ENCODE results near the gene CBX7. TPM values are rescaled to one million over a fixed set of nuclear protein-coding genes. Genes with fewer than 3 reads are reported as not detected.

The CBX7 gene
- total RNA-seq, 1 donor = 14.5 TPM

GRCh38 chr22:39136317-39136716 is 16.2 kb downstream of the CBX7 start:
- Histone ChIP-seq H3K27ac (ENCODE audit: low read depth, low read length) (no peak overlapping the region), H4K20me1 (ENCODE audit: insufficient read depth, low read length) (peaks cover 6% of the 10 kb centered on the region), H2AFZ (ENCODE audit: low read length) (no peak overlapping the region), H3K27me3 (ENCODE audit: insufficient read depth, low read length) (no peaks in the 10 kb centered on the region), H3K9me3 (ENCODE audit: low read depth, low read length) (no peaks in the 10 kb centered on the region), H3K4me2 (ENCODE audit: insufficient read depth, low read length) (no peak overlapping the region), H3K79me2 (ENCODE audit: insufficient read depth, low read length) (no peaks in the 10 kb centered on the region), H3K4me1 (ENCODE audit: insufficient read depth, low read length) (peaks cover 4% of the 10 kb centered on the region), H3K36me3 (ENCODE audit: insufficient read depth, low read length) (no peaks in the 10 kb centered on the region), H3K4me3 (ENCODE audit: insufficient read depth, low read length) (no peak overlapping the region)
- peak; percentile 62 for DNase-seq (ENCODE audit: insufficient read length, low spot score, missing footprints)
- TF ChIP-seq CTCF (IDR thresholded peaks at IDR 0.05; ENCODE audit: extremely low read depth, low read depth, low read length) = no peak

GRCh38 chr22:39135092-39135896 is 17.2 kb downstream of the CBX7 start:
- Histone ChIP-seq H3K4me2 (ENCODE audit: insufficient read depth, low read length) (no peak overlapping the region), H3K27ac (ENCODE audit: low read depth, low read length) (no peak overlapping the region), H3K27me3 (ENCODE audit: insufficient read depth, low read length) (no peaks in the 10 kb centered on the region), H3K4me3 (ENCODE audit: insufficient read depth, low read length) (no peak overlapping the region), H3K36me3 (ENCODE audit: insufficient read depth, low read length) (no peaks in the 10 kb centered on the region), H3K4me1 (ENCODE audit: insufficient read depth, low read length) (peaks cover 5% of the 10 kb centered on the region), H3K9me3 (ENCODE audit: low read depth, low read length) (no peaks in the 10 kb centered on the region), H4K20me1 (ENCODE audit: insufficient read depth, low read length) (peaks cover 6% of the 10 kb centered on the region), H3K79me2 (ENCODE audit: insufficient read depth, low read length) (no peaks in the 10 kb centered on the region), H2AFZ (ENCODE audit: low read length) (no peak overlapping the region)
- peak; percentile 44 for TF ChIP-seq CTCF (IDR thresholded peaks at IDR 0.05; ENCODE audit: extremely low read depth, low read depth, low read length)
- DNase-seq (ENCODE audit: insufficient read length, low spot score, missing footprints) = peak; percentile 88

GRCh38 chr22:39134366-39135091 is 18.0 kb downstream of the CBX7 start:
- Histone ChIP-seq H3K36me3 (ENCODE audit: insufficient read depth, low read length) (no peaks in the 10 kb centered on the region), H3K27ac (ENCODE audit: low read depth, low read length) (no peak overlapping the region), H3K9me3 (ENCODE audit: low read depth, low read length) (no peaks in the 10 kb centered on the region), H3K4me3 (ENCODE audit: insufficient read depth, low read length) (no peak overlapping the region), H3K4me2 (ENCODE audit: insufficient read depth, low read length) (no peak overlapping the region), H2AFZ (ENCODE audit: low read length) (no peak overlapping the region), H3K4me1 (ENCODE audit: insufficient read depth, low read length) (peaks cover 5% of the 10 kb centered on the region), H3K79me2 (ENCODE audit: insufficient read depth, low read length) (no peaks in the 10 kb centered on the region), H4K20me1 (ENCODE audit: insufficient read depth, low read length) (peaks cover 6% of the 10 kb centered on the region), H3K27me3 (ENCODE audit: insufficient read depth, low read length) (no peaks in the 10 kb centered on the region)
- peak; percentile 61 for DNase-seq (ENCODE audit: insufficient read length, low spot score, missing footprints)
- TF ChIP-seq CTCF (IDR thresholded peaks at IDR 0.05; ENCODE audit: extremely low read depth, low read depth, low read length) = no peak

- DNase-seq (ENCODE audit: insufficient read length, low spot score, missing footprints) = peak; percentile 63
- H3K4me3 ChIP-seq (ENCODE audit: insufficient read depth, low read length) = no peak overlapping the region
- no peaks in the 10 kb centered on the region for H3K36me3 ChIP-seq (ENCODE audit: insufficient read depth, low read length)
Observed at GRCh38 chr22:39133871-39134270, 18.6 kb downstream of the CBX7 start.

More at GRCh38 chr22:39133871-39134270, 18.6 kb downstream of the CBX7 start:
- Histone ChIP-seq H3K27me3 (ENCODE audit: insufficient read depth, low read length) (no peaks in the 10 kb centered on the region), H3K4me1 (ENCODE audit: insufficient read depth, low read length) (peaks cover 5% of the 10 kb centered on the region), H3K27ac (ENCODE audit: low read depth, low read length) (no peak overlapping the region), H4K20me1 (ENCODE audit: insufficient read depth, low read length) (peaks cover 6% of the 10 kb centered on the region), H3K9me3 (ENCODE audit: low read depth, low read length) (no peaks in the 10 kb centered on the region), H3K4me2 (ENCODE audit: insufficient read depth, low read length) (no peak overlapping the region), H3K79me2 (ENCODE audit: insufficient read depth, low read length) (no peaks in the 10 kb centered on the region), H2AFZ (ENCODE audit: low read length) (no peak overlapping the region)
- no peak for TF ChIP-seq CTCF (IDR thresholded peaks at IDR 0.05; ENCODE audit: extremely low read depth, low read depth, low read length)

Data from osteoblast (primary cell).